HEK293 (cell line): ENCODE results near the gene KIF17.
A peak's percentile ranks its signal among the peaks of the same experiment; 100 is the strongest.

Experiments
- CTCF ChIA-PET: fragments of 350-600 bp; formaldehyde crosslinking; extraction: SDS; loops from one replicate; lab custom pipeline; 2021; ENCODE audit warnings: antibody characterized with exemption; lab: Yijun Ruan, JAX
- POLR2A ChIA-PET: fragments of 300-600 bp; formaldehyde crosslinking; extraction: SDS; loops from one replicate; lab custom pipeline; 2020; ENCODE audit warnings: antibody characterized with exemption, inconsistent platforms; lab: Yijun Ruan, JAX
- H3K27ac ChIP-seq: fragments of 200-500 bp; sonication (Bioruptor generic); 2 replicates; pipeline ENCODE4 v1.5.1; 2014; ENCODE audit warnings: low read depth, low read length, control low read depth, inconsistent platforms; ENCODE audit errors: extremely low read depth
- H3K36me3 ChIP-seq, 2 experiments: fragments of 200-500 bp in 1 of 2; sonication (Bioruptor generic) in 1 of 2; 1 replicate in 1 of 2; 2 replicates in 1 of 2; pipeline ENCODE4 v1.5.1; 2014 to 2017; ENCODE audit warnings: inconsistent platforms in 2 of 2, low read length in 2 of 2; ENCODE audit not compliant: control insufficient read depth in 2 of 2, insufficient read depth in 1 of 2
- H3K4me1 ChIP-seq: fragments of 200-500 bp; sonication (Bioruptor generic); 2 replicates; pipeline ENCODE4 v1.5.1; 2014; ENCODE audit warnings: mild to moderate bottlenecking, low read length, inconsistent platforms; ENCODE audit not compliant: control insufficient read depth, insufficient read depth
- H3K4me3 ChIP-seq: 2 replicates; pipeline ENCODE4 v1.5.1; 2011; ENCODE audit warnings: low read depth, mild to moderate bottlenecking, control low read depth, low read length, moderate library complexity
- H3K9me3 ChIP-seq: fragments of 200-500 bp; sonication (Bioruptor generic); 2 replicates; pipeline ENCODE4 v1.5.1; 2014; ENCODE audit warnings: low read depth, low read length, inconsistent platforms; ENCODE audit not compliant: control insufficient read depth, insufficient read depth
- EGR2 ChIP-seq: fragments of 450-650 bp; formaldehyde crosslinking; IDR thresholded peaks from 2 replicates; pipeline ENCODE4 v1.5.1; 2016; ENCODE audit warnings: low read depth, missing biosample characterization, missing genetic modification characterization
- GLI2 ChIP-seq: fragments of 450-650 bp; formaldehyde crosslinking; IDR thresholded peaks from 2 replicates; pipeline ENCODE4; 2017; ENCODE audit warnings: missing biosample characterization, missing genetic modification characterization, low read depth, borderline replicate concordance
- KLF1 ChIP-seq: fragments of 450-650 bp; formaldehyde crosslinking; IDR thresholded peaks from 2 replicates; pipeline ENCODE4 v1.5.1; 2016; ENCODE audit warnings: missing biosample characterization, missing genetic modification characterization
- KLF16 ChIP-seq: fragments of 450-650 bp; formaldehyde crosslinking; IDR thresholded peaks from 2 replicates; pipeline ENCODE4 v1.5.1; 2017; ENCODE audit warnings: missing biosample characterization, missing genetic modification characterization
- MEIS1 ChIP-seq: sonication (generic); formaldehyde crosslinking; IDR thresholded peaks from 2 replicates; pipeline ENCODE4 v1.8.1; 2022; ENCODE audit warnings: missing genetic modification reagents, mild to moderate bottlenecking, borderline replicate concordance
- MYNN ChIP-seq: fragments of 450-650 bp; formaldehyde crosslinking; IDR thresholded peaks from 2 replicates; pipeline ENCODE4 v1.5.1; 2016; ENCODE audit warnings: missing biosample characterization, missing genetic modification characterization, borderline replicate concordance
- ZBTB1 ChIP-seq: fragments of 450-650 bp; formaldehyde crosslinking; IDR thresholded peaks from 2 replicates; pipeline ENCODE4 v1.5.1; 2016; ENCODE audit warnings: missing biosample characterization, missing genetic modification characterization
- ZFHX2 ChIP-seq: fragments of 450-650 bp; formaldehyde crosslinking; conservative IDR thresholded peaks from 2 replicates; pipeline ENCODE4 v1.5.1; 2016; ENCODE audit warnings: missing biosample characterization, missing genetic modification characterization
- ZIC2 ChIP-seq: fragments of 450-650 bp; formaldehyde crosslinking; IDR thresholded peaks from 2 replicates; pipeline ENCODE4 v1.5.1; 2016; ENCODE audit warnings: missing biosample characterization, missing genetic modification characterization
- ZNF133 ChIP-seq: fragments of 450-650 bp; formaldehyde crosslinking; IDR thresholded peaks from 2 replicates; pipeline ENCODE4 v1.5.1; 2016; ENCODE audit warnings: missing biosample characterization, missing genetic modification characterization
- ZNF202 ChIP-seq: fragments of 450-650 bp; formaldehyde crosslinking; IDR thresholded peaks from 2 replicates; pipeline ENCODE4 v1.5.1; 2016; ENCODE audit warnings: missing biosample characterization, missing genetic modification characterization, borderline replicate concordance
- ZNF274 ChIP-seq, 2 experiments: fragments of 200-500 bp in 1 of 2; fragments of 450-650 bp in 1 of 2; sonication (Bioruptor generic) in 1 of 2; formaldehyde crosslinking in 1 of 2; IDR thresholded peaks; 2 replicates each; pipeline versions ENCODE4 v1.5.1 to v1.6.1; 2014 to 2016; ENCODE audit warnings: borderline replicate concordance in 1 of 2, inconsistent platforms in 1 of 2, low read length in 1 of 2, missing biosample characterization in 1 of 2, missing genetic modification characterization in 1 of 2
- ZNF311 ChIP-seq: fragments of 450-650 bp; formaldehyde crosslinking; IDR thresholded peaks from 2 replicates; pipeline ENCODE4 v1.5.1; 2017; ENCODE audit warnings: missing biosample characterization, missing genetic modification characterization, borderline replicate concordance
- ZNF394 ChIP-seq: fragments of 450-650 bp; formaldehyde crosslinking; IDR thresholded peaks from 2 replicates; pipeline ENCODE4 v1.5.1; 2016; ENCODE audit warnings: missing biosample characterization, missing genetic modification characterization, mild to moderate bottlenecking, moderate library complexity, borderline replicate concordance
- ZNF404 ChIP-seq: fragments of 450-650 bp; formaldehyde crosslinking; IDR thresholded peaks from 2 replicates; pipeline ENCODE4 v1.5.1; 2017; ENCODE audit warnings: missing biosample characterization, missing genetic modification characterization
- ZNF416 ChIP-seq: fragments of 450-650 bp; formaldehyde crosslinking; IDR thresholded peaks from 2 replicates; pipeline ENCODE4 v1.5.1; 2016; ENCODE audit warnings: missing biosample characterization, missing genetic modification characterization
- ZNF555 ChIP-seq: fragments of 450-650 bp; formaldehyde crosslinking; conservative IDR thresholded peaks from 2 replicates; pipeline ENCODE4 v1.5.1; 2017; ENCODE audit warnings: missing biosample characterization, mild to moderate bottlenecking, missing genetic modification characterization, inconsistent platforms
- ZNF558 ChIP-seq: fragments of 450-650 bp; formaldehyde crosslinking; IDR thresholded peaks from 2 replicates; pipeline ENCODE4 v1.5.1; 2016; ENCODE audit warnings: missing biosample characterization, missing genetic modification characterization
- ZNF571 ChIP-seq: fragments of 450-650 bp; formaldehyde crosslinking; IDR thresholded peaks from 2 replicates; pipeline ENCODE4 v1.5.0; 2017; ENCODE audit warnings: missing biosample characterization, missing genetic modification characterization
- ZNF600 ChIP-seq: fragments of 450-650 bp; formaldehyde crosslinking; IDR thresholded peaks from 2 replicates; pipeline ENCODE4 v1.5.1; 2016; ENCODE audit warnings: missing biosample characterization, missing genetic modification characterization
- ZNF623 ChIP-seq: fragments of 450-650 bp; formaldehyde crosslinking; IDR thresholded peaks from 2 replicates; pipeline ENCODE4 v1.5.1; 2016; ENCODE audit warnings: missing biosample characterization, missing genetic modification characterization
- ZNF707 ChIP-seq: fragments of 450-650 bp; formaldehyde crosslinking; IDR thresholded peaks from 2 replicates; pipeline ENCODE4 v1.5.1; 2016; ENCODE audit warnings: missing biosample characterization, missing genetic modification characterization
- ZNF76 ChIP-seq: fragments of 450-650 bp; formaldehyde crosslinking; IDR thresholded peaks from 2 replicates; pipeline ENCODE4; 2016; ENCODE audit warnings: low read depth, missing biosample characterization, missing genetic modification characterization, borderline replicate concordance
- ZNF837 ChIP-seq: fragments of 450-650 bp; formaldehyde crosslinking; IDR thresholded peaks from 2 replicates; pipeline ENCODE4 v1.5.1; 2016; ENCODE audit warnings: missing biosample characterization, missing genetic modification characterization
- ZXDB ChIP-seq: fragments of 450-650 bp; formaldehyde crosslinking; IDR thresholded peaks from 2 replicates; pipeline ENCODE4 v1.5.1; 2016; ENCODE audit warnings: missing biosample characterization, missing genetic modification characterization

KIF17 gene

DNA sequence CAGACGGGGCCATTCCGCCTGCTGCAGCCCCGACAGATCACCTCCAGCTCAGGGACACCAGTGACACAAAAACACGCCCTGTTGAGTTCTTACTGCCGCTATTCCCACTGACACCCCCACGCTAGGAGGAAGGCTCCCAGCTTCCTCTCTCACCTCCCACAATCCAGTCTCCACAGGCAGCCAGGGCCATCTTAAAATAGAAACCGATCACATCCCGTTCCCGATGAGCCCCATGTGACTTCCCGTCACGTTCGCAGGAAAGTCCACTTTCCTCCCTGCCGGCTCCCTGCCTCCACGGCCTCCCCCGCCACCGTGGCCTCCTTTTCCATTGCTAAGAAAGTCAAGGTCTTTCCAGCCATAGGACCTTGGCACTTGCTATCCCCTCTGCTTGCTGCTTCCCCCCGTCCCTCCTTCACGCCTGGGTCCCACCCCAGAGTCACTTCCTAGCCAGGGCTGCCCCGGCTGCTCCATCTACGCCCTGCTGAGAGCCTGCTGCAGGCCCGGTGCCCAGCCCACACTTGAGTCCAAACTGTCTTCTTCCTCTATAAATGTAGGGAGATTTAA is 32.6 kb downstream of the KIF17 start:
- H3K27ac ChIP-seq: no peak overlapping the region
- no peaks in the 10 kb centered on the region for H3K9me3 ChIP-seq
- TF ChIP-seq ZIC2 (tag by site-specific recombination) (0 out of 2 replicates have a peak, but pooled peaks have one; percentile 24), ZBTB1 (tag by site-specific recombination) (no peak), EGR2 (tag by site-specific recombination) (peak; percentile 36; the same call in 1 of the 2 replicates)
- POLR2A ChIA-PET: interaction anchor here (0.5 kb wide), 1 partner anchor 304 kb away, joined by 3 read pairs; no protein-coding TSS in a partner anchor
- H3K4me1 ChIP-seq: no peaks in the 10 kb centered on the region
- no peak overlapping the region for H3K4me3 ChIP-seq
- H3K36me3 ChIP-seq: peaks cover 0 to 9% of the 10 kb centered on the region in 2 experiments; a peak in 1 of 3 replicates
- CTCF ChIA-PET: interaction anchor here (0.6 to 0.9 kb wide), 3 partner anchors 10 to 16 kb away, joined by 3 to 5 read pairs (median 4); no protein-coding TSS in a partner anchor

DNA sequence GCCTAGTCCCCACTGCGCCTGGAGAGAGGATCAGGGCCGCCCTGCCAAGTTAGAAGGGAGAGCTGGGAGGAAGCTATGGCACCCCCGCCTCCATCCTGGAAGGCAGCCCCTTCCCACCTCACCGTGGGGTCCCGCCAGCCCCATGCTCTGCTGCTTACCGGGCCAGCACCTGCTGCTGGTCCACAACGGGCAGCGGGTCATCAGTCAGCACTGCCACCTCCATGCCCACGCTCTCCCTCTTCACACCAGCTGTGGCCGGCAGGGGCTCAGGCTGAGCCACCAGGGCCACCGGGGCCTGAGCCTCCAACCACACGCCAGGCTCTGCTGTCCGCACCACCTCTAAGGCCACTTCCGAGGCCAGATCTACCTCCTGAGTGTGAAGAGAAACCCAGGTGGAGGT is 33.2 kb downstream of the KIF17 start:
- CTCF ChIA-PET: interaction anchor here (0.7 kb wide), 2 partner anchors 15 to 333 kb away, joined by 3 to 4 read pairs; no protein-coding TSS in a partner anchor
- POLR2A ChIA-PET: interaction anchor here (0.5 kb wide), 1 partner anchor 305 kb away, joined by 3 read pairs; no protein-coding TSS in a partner anchor

GRCh38 chr1:20684050-20684620 is 33.7 kb downstream of the KIF17 start:
- CTCF ChIA-PET: interaction anchor here (0.7 to 1.2 kb wide), 2 partner anchors 9 to 332 kb away, joined by 3 read pairs; no protein-coding TSS in a partner anchor
- Histone ChIP-seq H3K36me3 (peaks cover 0 to 5% of the 10 kb centered on the region in 2 experiments; a peak in 1 of 3 replicates), H3K4me1 (no peaks in the 10 kb centered on the region), H3K27ac (no peak overlapping the region), H3K4me3 (no peak overlapping the region), H3K9me3 (no peaks in the 10 kb centered on the region)
- TF ChIP-seq MEIS1 (CRISPR knock-in tag) (no peak), ZNF571 (tag by site-specific recombination) (no peak), ZNF404 (tag by site-specific recombination) (no peak), KLF16 (tag by site-specific recombination) (no peak), ZNF558 (tag by site-specific recombination) (no peak), ZNF133 (no peak), ZNF394 (tag by site-specific recombination) (no peak), ZNF600 (tag by site-specific recombination) (no peak), KLF1 (tag by site-specific recombination) (no peak), ZNF311 (tag by site-specific recombination) (no peak), ZNF202 (tag by site-specific recombination) (no peak), ZXDB (tag by site-specific recombination) (no peak), ZNF837 (no peak), ZFHX2 (tag by site-specific recombination) (no peak), MYNN (tag by site-specific recombination) (no peak), ZNF555 (no peak), ZNF707 (tag by site-specific recombination) (no peak), ZNF274 (IDR thresholded peaks at IDR 0.05; ENCODE audit: low read length) (no peak), ZNF274 (tag by site-specific recombination; IDR thresholded peaks at IDR 0.05; ENCODE audit: borderline replicate concordance) (no peak), ZNF623 (tag by site-specific recombination) (no peak), ZNF76 (no peak)
- POLR2A ChIA-PET: interaction anchor here (0.5 kb wide), 1 partner anchor 305 kb away, joined by 3 read pairs; no protein-coding TSS in a partner anchor

More for the DNA sequence above, 33.2 kb downstream of the KIF17 start:
- no peak overlapping the region for H3K27ac ChIP-seq
- peaks cover 0 to 6% of the 10 kb centered on the region in 2 experiments; a peak in 1 of 3 replicates for H3K36me3 ChIP-seq
- TF ChIP-seq ZNF558 (tag by site-specific recombination) (no peak), GLI2 (tag by site-specific recombination) (no peak), ZNF133 (no peak), ZNF394 (tag by site-specific recombination) (no peak), ZNF416 (tag by site-specific recombination) (no peak)
- H3K4me1 ChIP-seq: no peaks in the 10 kb centered on the region
- H3K9me3 ChIP-seq: no peaks in the 10 kb centered on the region
- H3K4me3 ChIP-seq: no peak overlapping the region
